CD4-positive, alpha-beta T cell (primary cell): Measurements from ENCODE around the gene IQCH. TPM values are rescaled to one million over a fixed set of nuclear protein-coding genes. Genes with fewer than 3 reads are reported as not detected.

Source experiments
- ATAC-seq: fragments of 200-7000 bp; cut with Tn5 transposase; one replicate; pipeline ENCODE4 v1.10.0; 2022; ENCODE audit warnings: mild to moderate bottlenecking; ENCODE audit not compliant: poor library complexity
- CTCF ChIA-PET: fragments of 350-600 bp; sonication (Branson Sonifier 250); formaldehyde crosslinking; loops from one replicate; lab custom pipeline; 2021; ENCODE audit warnings: antibody characterized with exemption, inconsistent platforms; lab: Charles Lee
- POLR2A ChIA-PET: fragments of 350-600 bp; sonication (Branson Sonifier 250); formaldehyde crosslinking; loops from one replicate; lab custom pipeline; 2021; ENCODE audit warnings: antibody characterized with exemption, inconsistent platforms; lab: Charles Lee
- DNase-seq, 14 experiments: peaks; one replicate each; pipeline ENCODE4 v3.0.0-alpha.2; 2013 to 2020; ENCODE audit warnings: mixed read lengths in 2 of 14
- H3K27ac ChIP-seq, 2 donors: one replicate each; pipeline versions ENCODE4 v1.5.1 to v1.7.0; 2013; ENCODE audit warnings: low read length in 2 of 2, low read depth in 1 of 2, mild to moderate bottlenecking in 1 of 2
- H3K27me3 ChIP-seq, 2 experiments: 1 replicate in 1 of 2; 2 replicates in 1 of 2; pipeline versions ENCODE4 v1.6.1 to v1.7.0; 2013; ENCODE audit warnings: low read length in 2 of 2, control low read depth in 1 of 2, mild to moderate bottlenecking in 1 of 2, moderate library complexity in 1 of 2; ENCODE audit not compliant: insufficient read depth in 2 of 2, control insufficient read depth in 1 of 2
- H3K36me3 ChIP-seq: one replicate; pipeline ENCODE4 v1.6.1; 2013; ENCODE audit warnings: low read length, control low read depth; ENCODE audit not compliant: insufficient read depth
- H3K4me1 ChIP-seq: one replicate; pipeline ENCODE4 v1.6.1; 2013; ENCODE audit warnings: low read length, control low read depth; ENCODE audit not compliant: insufficient read depth
- H3K4me3 ChIP-seq: one replicate; pipeline ENCODE4 v1.5.1; 2013; ENCODE audit warnings: mild to moderate bottlenecking, low read length, moderate library complexity
- H3K9me3 ChIP-seq, 2 experiments: 1 replicate in 1 of 2; 2 replicates in 1 of 2; pipeline versions ENCODE4 v1.6.1 to v1.7.0; 2013; ENCODE audit warnings: low read length in 2 of 2, mild to moderate bottlenecking in 2 of 2, control low read depth in 1 of 2, moderate library complexity in 1 of 2; ENCODE audit not compliant: control insufficient read depth in 1 of 2, insufficient read depth in 1 of 2
- H3K27ac Mint-ChIP-seq: one replicate; pipeline ENCODE4 v1.8.0; 2020; ENCODE audit warnings: mixed read lengths
- H3K27me3 Mint-ChIP-seq: one replicate; pipeline ENCODE4 v1.8.0; 2021; ENCODE audit warnings: mixed read lengths
- H3K36me3 Mint-ChIP-seq: one replicate; pipeline ENCODE4 v1.8.0; 2021; ENCODE audit warnings: low read depth, mixed read lengths
- H3K4me1 Mint-ChIP-seq: one replicate; pipeline ENCODE4 v1.8.0; 2021; ENCODE audit warnings: low read depth, mixed read lengths
- H3K4me3 Mint-ChIP-seq: one replicate; pipeline ENCODE4 v1.8.0; 2020; ENCODE audit warnings: mild to moderate bottlenecking, mixed read lengths
- H3K9me3 Mint-ChIP-seq: one replicate; pipeline ENCODE4 v1.8.0; 2020; ENCODE audit warnings: mixed read lengths
- intact Hi-C, 2 experiments: fragments of 100-400 bp; cut with DNase I in 1 of 2; cut with micrococcal nuclease in 1 of 2; formaldehyde crosslinking; loops; one replicate each; pipeline versions ENCODE4 v1.15.1 to v1.9.0; 2023 to 2025; cut with DNase I, micrococcal nuclease
- total RNA-seq, 174 experiments: library from RNA in 2 of 174; stranded (reverse) in 2 of 174; gene quantifications; one replicate each; pipeline ENCODE4 v1.2.3 and lab custom pipeline; 2021 to 2026
- TF ChIP-seq, protein P1 (sequence below): fragments of 200-600 bp; IDR thresholded peaks from one replicate; pipeline ENCODE4 v1.8.0; 2022; ENCODE audit warnings: antibody characterized with exemption, mild to moderate bottlenecking

The IQCH gene
- total RNA-seq, 2 experiments from 2014 or later: 0.85 to 1.3 TPM

DNA sequence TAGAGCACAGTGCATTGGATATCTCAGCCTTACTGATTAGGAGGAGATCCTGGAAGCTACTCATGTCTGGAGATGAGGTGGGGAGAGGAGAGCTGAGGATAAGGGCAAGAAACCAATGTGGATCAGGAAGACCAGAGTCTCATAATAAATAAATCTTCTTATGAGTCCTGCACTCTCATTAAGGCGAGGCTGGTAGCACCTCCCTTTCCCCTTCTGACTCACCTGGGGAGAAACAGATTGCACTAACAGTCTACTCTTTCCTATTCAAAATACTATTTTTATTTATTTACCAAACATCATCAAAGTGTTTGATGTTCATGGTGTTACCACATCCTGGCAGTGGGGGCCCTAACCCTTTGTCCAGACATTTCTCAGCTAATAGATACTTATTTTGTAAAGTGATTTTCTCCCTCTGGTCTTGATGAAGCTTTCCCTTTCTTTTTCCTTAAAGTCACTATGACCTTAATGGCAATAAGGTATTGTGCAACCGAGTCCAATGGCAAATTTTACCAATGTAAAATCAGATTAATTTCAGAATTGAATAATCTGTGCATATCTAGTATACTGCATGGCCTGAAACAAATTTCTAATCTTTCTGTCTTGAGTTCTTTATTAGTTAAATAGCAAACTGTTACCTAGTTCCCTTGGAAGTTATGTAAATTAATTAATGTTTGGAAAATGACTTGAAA, 81.1 kb downstream of the IQCH start:
- Histone ChIP-seq H3K4me3 (no peak overlapping the region), H3K27ac (no peak overlapping the region), H3K36me3 (no peaks in the 10 kb centered on the region), H3K4me1 (no peaks in the 10 kb centered on the region), H3K27me3 (no peaks in the 10 kb centered on the region), H3K9me3 (no peaks in the 10 kb centered on the region)
- Mint-ChIP-seq H3K27ac (no peak overlapping the region), H3K36me3 (no peaks in the 10 kb centered on the region), H3K4me3 (no peak overlapping the region), H3K4me1 (no peaks in the 10 kb centered on the region), H3K27me3 (no peaks in the 10 kb centered on the region), H3K9me3 (no peaks in the 10 kb centered on the region)
- no peak for ATAC-seq
- intact Hi-C loops: no loop called here
- DNase-seq: no peak
- CTCF ChIA-PET: no interaction called here
- TF ChIP-seq, protein P1, sequence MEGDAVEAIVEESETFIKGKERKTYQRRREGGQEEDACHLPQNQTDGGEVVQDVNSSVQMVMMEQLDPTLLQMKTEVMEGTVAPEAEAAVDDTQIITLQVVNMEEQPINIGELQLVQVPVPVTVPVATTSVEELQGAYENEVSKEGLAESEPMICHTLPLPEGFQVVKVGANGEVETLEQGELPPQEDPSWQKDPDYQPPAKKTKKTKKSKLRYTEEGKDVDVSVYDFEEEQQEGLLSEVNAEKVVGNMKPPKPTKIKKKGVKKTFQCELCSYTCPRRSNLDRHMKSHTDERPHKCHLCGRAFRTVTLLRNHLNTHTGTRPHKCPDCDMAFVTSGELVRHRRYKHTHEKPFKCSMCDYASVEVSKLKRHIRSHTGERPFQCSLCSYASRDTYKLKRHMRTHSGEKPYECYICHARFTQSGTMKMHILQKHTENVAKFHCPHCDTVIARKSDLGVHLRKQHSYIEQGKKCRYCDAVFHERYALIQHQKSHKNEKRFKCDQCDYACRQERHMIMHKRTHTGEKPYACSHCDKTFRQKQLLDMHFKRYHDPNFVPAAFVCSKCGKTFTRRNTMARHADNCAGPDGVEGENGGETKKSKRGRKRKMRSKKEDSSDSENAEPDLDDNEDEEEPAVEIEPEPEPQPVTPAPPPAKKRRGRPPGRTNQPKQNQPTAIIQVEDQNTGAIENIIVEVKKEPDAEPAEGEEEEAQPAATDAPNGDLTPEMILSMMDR: no peak
- POLR2A ChIA-PET: no interaction called here

DNA sequence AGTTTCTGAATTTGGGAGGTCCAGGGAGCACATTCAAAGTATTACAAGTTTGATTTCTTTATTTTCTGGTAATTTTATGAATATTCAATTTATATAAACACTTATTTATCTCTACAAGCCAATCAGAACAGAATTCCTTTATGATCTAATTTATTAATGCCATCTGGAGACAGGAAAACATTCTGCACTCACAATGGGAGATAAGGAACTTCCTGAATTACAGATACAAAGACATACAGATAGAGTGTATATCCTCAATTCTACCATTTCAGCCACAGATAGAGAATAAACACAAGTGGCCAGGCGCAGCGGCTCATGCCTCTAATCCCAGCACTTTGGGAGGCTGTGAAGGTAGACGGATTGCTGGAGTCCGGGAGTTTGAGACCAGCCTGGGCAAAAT, 86.0 kb downstream of the IQCH start:
- Histone ChIP-seq H3K9me3 (peaks cover 0 to 3% of the 10 kb centered on the region in 2 experiments), H3K4me3 (no peak overlapping the region), H3K4me1 (no peaks in the 10 kb centered on the region), H3K27ac (no peak overlapping the region), H3K27me3 (no peaks in the 10 kb centered on the region), H3K36me3 (no peaks in the 10 kb centered on the region)
- ATAC-seq (no peak), DNase-seq (no peak)
- Mint-ChIP-seq H3K27me3 (peaks cover 5% of the 10 kb centered on the region), H3K4me3 (no peak overlapping the region), H3K36me3 (peaks cover 12% of the 10 kb centered on the region), H3K27ac (no peak overlapping the region), H3K4me1 (no peaks in the 10 kb centered on the region), H3K9me3 (peaks cover 6% of the 10 kb centered on the region)
- CTCF ChIA-PET: no interaction called here
- POLR2A ChIA-PET: no interaction called here
- TF ChIP-seq, protein P1: no peak
- intact Hi-C loops: no loop called here

DNA sequence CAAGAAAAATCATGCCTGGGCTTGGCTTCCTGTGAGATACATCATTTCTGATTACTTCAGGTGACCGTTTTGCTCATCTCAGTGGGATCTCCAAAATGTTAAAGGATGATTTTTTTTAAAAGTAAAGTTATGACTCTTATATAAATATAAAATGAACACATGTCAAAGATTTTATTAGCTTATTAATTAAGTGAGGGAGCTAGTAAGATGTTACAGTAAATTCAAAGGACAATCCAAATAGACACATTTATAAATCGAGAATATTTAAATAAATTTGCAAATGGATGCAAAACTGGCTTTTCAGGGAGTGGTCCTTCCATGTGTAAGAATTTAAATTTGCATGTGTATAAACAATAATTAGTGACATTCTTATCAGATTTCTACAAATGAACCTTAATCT, 87.0 kb downstream of the IQCH start:
- Histone ChIP-seq H3K4me1 (no peaks in the 10 kb centered on the region), H3K36me3 (no peaks in the 10 kb centered on the region), H3K27me3 (no peaks in the 10 kb centered on the region), H3K9me3 (peaks cover 0 to 3% of the 10 kb centered on the region in 2 experiments), H3K4me3 (no peak overlapping the region), H3K27ac (no peak overlapping the region)
- ATAC-seq: no peak
- Mint-ChIP-seq H3K36me3 (peaks cover 12% of the 10 kb centered on the region), H3K27me3 (peaks cover 5% of the 10 kb centered on the region), H3K4me1 (no peaks in the 10 kb centered on the region), H3K27ac (no peak overlapping the region), H3K4me3 (no peak overlapping the region), H3K9me3 (peaks cover 6% of the 10 kb centered on the region)
- DNase-seq: no peak
- ChIA-PET CTCF (interaction anchor here (0.6 kb wide), 1 partner anchor 82 kb away, joined by 3 read pairs; no protein-coding TSS in a partner anchor), POLR2A (no interaction called here)
- TF ChIP-seq, protein P1: no peak
- intact Hi-C loops: no loop called here
